A673 (cell line): Measurements from ENCODE around the gene EEF1A2. TPM values are rescaled to one million over a fixed set of nuclear protein-coding genes. Genes with fewer than 3 reads are reported as not detected.
A peak's percentile ranks its signal among the peaks of the same experiment; 100 is the strongest.

Source experiments
- BruUV-seq: library from RNA; stranded (reverse); fragments of 400-500 nt; replicated peaks from 2 replicates; lab custom pipeline; 2021; lab: Mats Ljungman, UMichigan
- CTCF ChIA-PET: fragments of 300-600 bp; sonication (Branson Sonifier 250); formaldehyde crosslinking; loops from one replicate; lab custom pipeline; 2022; ENCODE audit warnings: antibody characterized with exemption; lab: Charles Lee
- POLR2A ChIA-PET: fragments of 300-600 bp; sonication (Branson Sonifier 250); formaldehyde crosslinking; loops from one replicate; lab custom pipeline; 2022; ENCODE audit warnings: antibody characterized with exemption; ENCODE audit not compliant: low non-redundant PET; lab: Charles Lee
- DNase-seq: peaks from one replicate; pipeline ENCODE4 v3.0.0-alpha.2; 2015; ENCODE audit warnings: low spot score
- H3K27ac ChIP-seq: fragments of 200-600 bp; sonication (generic); 2 replicates; pipeline ENCODE4 v1.5.1; 2016; ENCODE audit warnings: mixed run types, low read depth, mild to moderate bottlenecking, mixed read lengths, antibody characterized with exemption, low read length; ENCODE audit not compliant: poor library complexity, severe bottlenecking
- H3K27me3 ChIP-seq: fragments of 200-600 bp; sonication (generic); replicated peaks from 2 replicates; pipeline ENCODE4 v1.6.1; 2017; ENCODE audit warnings: mixed run types, low read depth, mild to moderate bottlenecking, mixed read lengths, antibody characterized with exemption, low read length; ENCODE audit not compliant: insufficient read depth, poor library complexity
- H3K36me3 ChIP-seq: fragments of 200-600 bp; sonication (generic); 2 replicates; pipeline ENCODE4 v1.6.1; 2016; ENCODE audit warnings: mixed run types, mild to moderate bottlenecking, mixed read lengths, antibody characterized with exemption, low read length; ENCODE audit not compliant: insufficient read depth, poor library complexity, severe bottlenecking
- H3K4me1 ChIP-seq: fragments of 200-600 bp; sonication (generic); 2 replicates; pipeline ENCODE4 v1.6.1; 2017; ENCODE audit warnings: mixed run types, mild to moderate bottlenecking, mixed read lengths, antibody characterized with exemption, low read length; ENCODE audit not compliant: insufficient read depth, poor library complexity, severe bottlenecking
- H3K4me3 ChIP-seq: fragments of 200-600 bp; sonication (generic); 2 replicates; pipeline ENCODE4 v1.5.1; 2016; ENCODE audit warnings: low read depth, mixed run types, mild to moderate bottlenecking, mixed read lengths, low read length; ENCODE audit not compliant: poor library complexity, severe bottlenecking
- H3K9me3 ChIP-seq: fragments of 200-600 bp; sonication (generic); 2 replicates; pipeline ENCODE4 v1.6.1; 2016; ENCODE audit warnings: mixed run types, low read depth, mild to moderate bottlenecking, mixed read lengths, antibody characterized with exemption, low read length; ENCODE audit not compliant: poor library complexity, severe bottlenecking
- EZH2 ChIP-seq: fragments of 200-600 bp; sonication (generic); IDR thresholded peaks from 2 replicates; pipeline ENCODE4 v1.6.1; 2017; ENCODE audit warnings: borderline replicate concordance, low read depth, mild to moderate bottlenecking, mixed read lengths, antibody characterized with exemption, low read length; ENCODE audit not compliant: poor library complexity, severe bottlenecking
- intact Hi-C: fragments of 100-400 bp; cut with micrococcal nuclease; formaldehyde crosslinking; loops from one replicate; pipeline ENCODE4 v1.10.0; 2022; ENCODE audit not compliant: unreplicated experiment
- total RNA-seq: library from RNA; stranded (reverse); gene quantifications from 2 replicates; pipeline ENCODE4 v1.2.3, GENCODE V29; 2021
- TF ChIP-seq, protein P1 (sequence below): fragments of 300-800, 200-600 bp; sonication (generic); conservative IDR thresholded peaks from 2 replicates; pipeline ENCODE4 v1.5.1; 2017; ENCODE audit warnings: low read depth, mild to moderate bottlenecking, antibody characterized with exemption, low read length, moderate library complexity, mixed read lengths

EEF1A2 gene
- total RNA-seq, 1 experiment from 2014 or later, result 7.5 TPM

DNA sequence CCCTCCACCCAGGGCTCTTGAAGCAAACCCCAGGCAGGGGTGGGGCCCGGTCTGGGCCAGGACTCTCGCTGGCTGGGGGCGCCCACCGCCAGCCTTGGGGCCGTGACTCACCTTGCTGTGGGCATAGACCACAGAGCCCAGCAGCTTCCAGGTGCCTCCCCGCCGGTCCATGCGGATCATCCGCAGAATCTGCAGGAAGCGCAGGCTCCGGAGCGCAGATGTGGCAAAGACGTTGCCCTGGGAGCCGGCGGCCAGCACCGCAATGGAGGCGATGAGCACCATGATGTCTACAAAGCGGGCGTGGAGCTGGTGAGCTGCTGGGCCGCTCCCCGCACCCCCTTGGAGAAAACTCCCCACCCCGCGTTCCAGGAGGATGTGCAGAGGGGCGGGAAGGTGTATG is 54.3 kb downstream of the EEF1A2 start:
- DNase-seq, result no peak
- intact Hi-C loops, result no loop called here
- no TSS peak for BruUV-seq
- Histone ChIP-seq H3K27ac (no peak overlapping the region), H3K36me3 (no peaks in the 10 kb centered on the region), H3K4me3 (no peak overlapping the region), H3K4me1 (no peaks in the 10 kb centered on the region), H3K27me3 (no peaks in the 10 kb centered on the region), H3K9me3 (no peaks in the 10 kb centered on the region)
- CTCF ChIA-PET, result no interaction called here
- POLR2A ChIA-PET, result no interaction called here
- no peak for TF ChIP-seq EZH2
- TF ChIP-seq, protein P1, sequence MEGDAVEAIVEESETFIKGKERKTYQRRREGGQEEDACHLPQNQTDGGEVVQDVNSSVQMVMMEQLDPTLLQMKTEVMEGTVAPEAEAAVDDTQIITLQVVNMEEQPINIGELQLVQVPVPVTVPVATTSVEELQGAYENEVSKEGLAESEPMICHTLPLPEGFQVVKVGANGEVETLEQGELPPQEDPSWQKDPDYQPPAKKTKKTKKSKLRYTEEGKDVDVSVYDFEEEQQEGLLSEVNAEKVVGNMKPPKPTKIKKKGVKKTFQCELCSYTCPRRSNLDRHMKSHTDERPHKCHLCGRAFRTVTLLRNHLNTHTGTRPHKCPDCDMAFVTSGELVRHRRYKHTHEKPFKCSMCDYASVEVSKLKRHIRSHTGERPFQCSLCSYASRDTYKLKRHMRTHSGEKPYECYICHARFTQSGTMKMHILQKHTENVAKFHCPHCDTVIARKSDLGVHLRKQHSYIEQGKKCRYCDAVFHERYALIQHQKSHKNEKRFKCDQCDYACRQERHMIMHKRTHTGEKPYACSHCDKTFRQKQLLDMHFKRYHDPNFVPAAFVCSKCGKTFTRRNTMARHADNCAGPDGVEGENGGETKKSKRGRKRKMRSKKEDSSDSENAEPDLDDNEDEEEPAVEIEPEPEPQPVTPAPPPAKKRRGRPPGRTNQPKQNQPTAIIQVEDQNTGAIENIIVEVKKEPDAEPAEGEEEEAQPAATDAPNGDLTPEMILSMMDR, result no peak

DNA sequence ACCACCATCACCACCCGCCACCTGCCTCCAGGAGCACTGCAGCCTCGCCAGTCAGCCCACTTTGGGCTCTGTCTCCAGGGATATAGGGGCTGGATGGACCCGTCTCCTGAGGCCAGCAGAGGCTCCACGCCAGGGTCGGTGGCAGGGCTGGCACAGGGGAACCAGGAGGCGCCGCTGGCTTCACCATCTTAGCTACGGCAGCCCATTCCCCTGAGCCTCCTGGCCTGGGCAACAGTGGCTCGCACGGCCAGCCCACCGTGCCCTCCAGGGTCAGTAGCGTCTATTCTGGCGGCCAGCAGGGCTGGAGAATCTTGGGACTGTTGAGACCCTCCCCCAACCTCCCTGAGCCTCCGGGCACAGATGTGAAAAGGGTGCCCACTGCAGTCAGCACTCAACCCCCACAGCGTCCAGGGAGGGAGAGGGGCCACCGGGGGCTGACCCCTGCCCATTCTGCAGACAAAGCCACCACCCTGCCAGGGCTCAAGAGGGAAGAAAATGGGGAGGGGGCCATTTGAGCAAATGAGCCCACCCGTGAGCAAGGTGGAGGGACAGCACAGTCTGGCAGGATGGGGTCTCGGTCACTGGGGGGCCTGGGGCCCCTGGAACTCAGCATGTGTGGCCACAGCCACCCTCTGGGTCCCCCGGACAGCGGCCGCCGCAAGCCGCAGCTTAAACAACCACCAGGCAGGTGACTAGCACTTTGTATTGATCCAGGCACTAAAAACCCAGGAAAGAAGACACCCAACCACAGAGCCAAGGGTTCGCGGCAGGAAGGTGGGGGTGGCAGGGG is 55.1 kb downstream of the EEF1A2 start:
- ChIA-PET CTCF (no interaction called here), POLR2A (no interaction called here)
- Histone ChIP-seq H3K4me1 (no peaks in the 10 kb centered on the region), H3K27ac (no peak overlapping the region), H3K9me3 (no peaks in the 10 kb centered on the region), H3K27me3 (no peaks in the 10 kb centered on the region), H3K36me3 (no peaks in the 10 kb centered on the region), H3K4me3 (no peak overlapping the region)
- DNase-seq, result no peak
- BruUV-seq, result no TSS peak
- TF ChIP-seq, protein P1, result no peak
- no peak for TF ChIP-seq EZH2
- intact Hi-C loops, result no loop called here

DNA sequence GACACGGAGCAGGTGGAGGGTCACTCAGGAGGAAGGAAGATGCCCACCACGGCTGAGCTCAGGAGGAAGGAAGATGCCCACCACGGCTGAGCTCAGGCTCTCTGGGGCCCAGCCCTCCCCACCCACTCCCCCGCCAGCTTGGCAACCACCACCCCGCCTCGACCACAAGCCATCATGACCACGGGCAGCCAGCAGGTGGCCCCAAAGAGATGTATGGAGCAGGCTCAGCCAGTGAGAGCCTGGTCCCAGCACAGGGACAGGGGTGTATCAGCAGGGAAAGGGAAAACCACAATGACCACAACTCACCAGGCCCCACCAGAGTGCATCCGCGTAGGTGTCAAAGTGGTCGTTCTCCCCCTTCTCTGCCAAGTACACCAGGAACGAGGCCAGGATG is 56.8 kb downstream of the EEF1A2 start:
- ChIA-PET POLR2A (no interaction called here), CTCF (interaction anchor here (0.6 kb wide), 1 partner anchor 11 kb away, joined by 5 read pairs; no protein-coding TSS in a partner anchor)
- no peaks in the 10 kb centered on the region for H3K4me1 ChIP-seq
- DNase-seq, result peak; percentile 65
- no peaks in the 10 kb centered on the region for H3K9me3 ChIP-seq
- intact Hi-C loops, result no loop called here
- no peaks in the 10 kb centered on the region for H3K27me3 ChIP-seq
- TF ChIP-seq EZH2, result no peak
- TF ChIP-seq, protein P1, result peak; percentile 67
- no TSS peak for BruUV-seq
- H3K36me3 ChIP-seq, result no peaks in the 10 kb centered on the region
- H3K4me3 ChIP-seq, result no peak overlapping the region
- H3K27ac ChIP-seq, result no peak overlapping the region
